Activated naive CD4-positive, alpha-beta T cell treated with anti-CD3 and anti-CD28 coated beads, Interleukin-2, amount 50 U/mL, for 24 hours (primary cell): Measurements from ENCODE around the gene TNFRSF8.

Experiments used
- H3K27ac Mint-ChIP-seq: one replicate; pipeline ENCODE4 v1.8.0; 2021; ENCODE audit warnings: mild to moderate bottlenecking, mixed read lengths
- H3K27me3 Mint-ChIP-seq: one replicate; pipeline ENCODE4 v1.8.0; 2021; ENCODE audit warnings: mixed read lengths
- H3K36me3 Mint-ChIP-seq: one replicate; pipeline ENCODE4 v1.8.0; 2021; ENCODE audit warnings: mixed read lengths
- H3K4me1 Mint-ChIP-seq: one replicate; pipeline ENCODE4 v1.8.0; 2021; ENCODE audit warnings: mixed read lengths
- H3K4me3 Mint-ChIP-seq: one replicate; pipeline ENCODE4 v1.8.0; 2021; ENCODE audit warnings: mild to moderate bottlenecking, mixed read lengths
- H3K9me3 Mint-ChIP-seq: one replicate; pipeline ENCODE4 v1.8.0; 2021; ENCODE audit warnings: mixed read lengths

Gene TNFRSF8

DNA sequence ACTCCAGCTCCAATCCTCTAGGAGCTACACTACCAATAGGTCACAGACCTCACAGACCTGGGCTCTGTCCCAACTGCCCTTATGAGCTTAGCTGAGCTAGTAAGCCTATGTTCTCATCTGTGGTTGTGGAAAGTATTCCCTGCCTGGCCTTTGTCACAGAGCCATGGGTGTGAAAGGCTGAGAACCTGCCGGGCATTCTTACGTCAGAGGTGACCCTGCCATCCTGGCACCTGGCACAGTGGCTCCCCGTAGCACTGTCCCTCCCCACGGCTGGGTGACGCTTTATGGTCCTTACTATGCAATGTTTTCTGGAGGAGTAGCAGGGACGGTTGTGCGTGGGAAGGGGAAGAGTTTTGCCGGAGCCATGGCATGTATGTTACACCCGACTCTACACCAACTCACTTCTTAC is 107.2 kb downstream of the TNFRSF8 start:
- Mint-ChIP-seq H3K4me1 (peaks cover 81% of the 10 kb centered on the region), H3K9me3 (peaks cover 6% of the 10 kb centered on the region), H3K27me3 (no peaks in the 10 kb centered on the region), H3K36me3 (peaks cover 18% of the 10 kb centered on the region), H3K4me3 (peak overlapping the region; percentile 99), H3K27ac (peak overlapping the region; percentile 47)

DNA sequence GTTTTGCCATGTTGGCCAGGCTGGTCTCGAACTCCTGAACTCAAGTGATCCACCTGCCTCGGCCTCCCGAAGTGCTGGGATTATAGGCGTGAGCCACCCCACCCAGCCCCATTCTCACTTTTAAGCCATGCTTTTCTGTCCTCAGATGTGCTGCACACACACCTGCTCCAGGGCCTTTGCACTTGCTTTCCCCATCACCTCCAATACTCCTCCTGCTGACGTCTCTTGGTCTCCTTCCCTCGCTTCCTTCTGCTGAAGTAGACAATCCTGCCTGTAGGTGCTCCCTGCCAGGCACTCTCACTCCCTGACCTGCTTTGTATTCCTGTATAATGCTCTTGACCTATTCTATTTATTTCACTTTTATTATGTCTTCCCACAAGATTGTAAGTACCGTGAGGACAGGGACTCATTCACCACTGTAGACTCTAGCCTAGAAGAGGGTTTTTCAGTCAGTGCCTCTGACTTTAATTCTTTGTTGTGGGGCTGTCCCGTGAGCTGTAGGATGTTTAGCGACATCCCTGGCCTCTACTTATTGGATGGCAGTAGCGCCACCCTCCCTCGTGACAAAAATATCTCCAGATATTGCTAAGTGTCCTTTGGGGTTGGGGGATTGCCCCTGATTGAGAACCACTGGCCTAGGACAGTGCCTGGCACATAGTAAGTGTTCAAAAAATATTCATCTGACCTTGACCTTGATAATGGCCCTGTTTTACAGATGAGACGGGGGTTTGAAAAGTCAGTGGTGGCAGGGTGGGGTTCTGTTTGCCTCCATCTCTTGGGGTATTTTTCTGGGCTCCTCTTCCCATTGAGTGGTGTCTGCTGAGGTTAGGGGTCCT is 108.3 kb downstream of the TNFRSF8 start:
- Mint-ChIP-seq H3K4me1 (peaks cover 84% of the 10 kb centered on the region), H3K36me3 (peaks cover 20% of the 10 kb centered on the region), H3K27me3 (no peaks in the 10 kb centered on the region), H3K27ac (peak overlapping the region; percentile 98), H3K4me3 (peak overlapping the region; percentile 76), H3K9me3 (peaks cover 6% of the 10 kb centered on the region)

DNA sequence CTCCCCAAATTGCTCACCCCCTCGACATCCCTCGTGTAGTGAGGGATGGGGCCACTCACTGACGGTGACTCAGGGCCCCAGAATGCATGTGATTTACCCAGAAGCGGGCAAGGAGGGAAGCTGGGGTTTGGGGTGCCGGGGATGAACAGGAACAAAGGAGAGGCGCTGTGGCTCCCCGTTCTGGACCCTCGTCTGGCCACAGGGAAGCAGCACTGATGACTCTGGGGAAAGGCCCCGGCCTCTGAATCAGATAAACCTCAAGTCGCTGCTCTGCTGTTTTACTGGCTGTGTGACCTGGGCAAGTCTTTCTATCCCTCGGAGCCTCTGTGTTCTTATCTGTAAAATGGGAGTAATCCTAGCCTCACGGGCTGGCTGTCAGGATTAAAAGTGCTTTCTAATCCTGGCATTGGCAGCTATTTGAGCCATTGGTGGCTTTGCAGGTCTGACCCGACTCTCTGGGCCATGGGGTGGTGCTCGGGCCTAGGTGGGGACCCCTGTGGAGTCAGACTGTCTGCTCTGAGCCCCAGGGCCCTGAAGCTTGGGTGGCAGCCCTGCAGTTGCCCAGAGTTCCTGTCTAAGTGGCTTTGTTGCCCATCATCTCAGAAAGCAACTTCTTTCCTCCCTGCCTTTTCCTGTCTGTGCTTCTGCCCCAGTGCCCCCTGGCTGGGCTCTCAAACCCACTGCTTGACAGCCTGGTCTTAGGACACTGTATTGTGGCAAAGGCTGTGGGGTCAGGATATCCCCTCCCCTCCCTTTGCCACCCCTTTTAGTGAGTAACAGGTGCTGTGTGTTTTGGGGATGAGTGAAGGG is 109.1 kb downstream of the TNFRSF8 start:
- no peaks in the 10 kb centered on the region for H3K27me3 Mint-ChIP-seq
- peak overlapping the region; percentile 98 for H3K27ac Mint-ChIP-seq
- H3K4me1 Mint-ChIP-seq = peaks cover 89% of the 10 kb centered on the region
- H3K36me3 Mint-ChIP-seq = peaks cover 20% of the 10 kb centered on the region
- H3K4me3 Mint-ChIP-seq = peak overlapping the region; percentile 87
- H3K9me3 Mint-ChIP-seq = peaks cover 6% of the 10 kb centered on the region

DNA sequence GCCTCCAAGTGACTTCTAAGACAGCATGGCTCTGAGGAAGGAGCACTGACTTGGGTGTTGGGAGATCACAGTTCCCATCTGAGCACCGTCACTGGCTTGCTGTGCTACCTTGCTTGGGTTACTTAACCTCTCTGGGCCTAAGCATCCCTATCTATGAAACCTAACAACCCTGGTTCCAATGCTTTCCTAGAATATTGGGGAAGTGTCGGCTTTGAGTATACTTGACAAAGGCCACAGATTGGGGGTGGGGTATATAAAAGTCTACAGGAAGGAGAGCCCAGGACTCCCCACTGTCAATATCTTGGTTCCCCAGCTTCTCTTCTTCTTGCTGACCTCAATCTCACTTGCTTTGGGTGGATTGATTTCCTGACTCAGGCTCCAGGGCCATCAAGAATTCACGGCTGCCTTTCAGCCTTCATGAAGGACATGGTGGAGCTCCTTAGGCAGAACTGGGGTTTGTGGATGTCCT is 110.0 kb downstream of the TNFRSF8 start:
- Mint-ChIP-seq H3K27me3 (no peaks in the 10 kb centered on the region), H3K27ac (peak overlapping the region; percentile 98), H3K36me3 (peaks cover 15% of the 10 kb centered on the region), H3K4me3 (peak overlapping the region; percentile 87), H3K9me3 (peaks cover 6% of the 10 kb centered on the region), H3K4me1 (peaks cover 90% of the 10 kb centered on the region)

DNA sequence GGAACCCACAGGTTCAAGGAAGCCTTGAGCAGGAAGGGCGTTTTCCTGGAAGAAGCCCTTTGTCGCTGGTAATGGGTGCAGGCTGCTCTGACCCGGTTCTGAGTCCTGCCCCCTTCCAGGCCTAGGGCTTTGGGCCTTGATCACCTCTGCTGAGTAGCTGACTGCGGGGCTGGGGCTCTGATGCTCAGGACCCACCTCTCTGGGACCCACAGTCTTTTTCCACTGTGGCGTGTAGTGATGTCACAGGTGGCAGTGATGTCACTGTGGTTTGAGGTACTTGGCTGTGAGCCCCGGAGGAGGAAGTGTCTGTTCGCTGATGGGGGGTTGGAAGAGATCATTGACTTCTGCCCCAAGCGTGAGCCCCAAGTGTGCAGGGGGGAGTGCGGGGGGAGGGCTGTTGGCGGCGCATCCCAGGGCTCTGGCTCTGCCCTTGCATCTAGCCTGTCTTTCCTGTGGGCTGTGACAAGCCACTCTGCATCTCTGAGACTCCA is 110.6 kb downstream of the TNFRSF8 start:
- peaks cover 6% of the 10 kb centered on the region for H3K9me3 Mint-ChIP-seq
- H3K4me1 Mint-ChIP-seq = peaks cover 93% of the 10 kb centered on the region
- peak overlapping the region; percentile 98 for H3K27ac Mint-ChIP-seq
- no peaks in the 10 kb centered on the region for H3K27me3 Mint-ChIP-seq
- H3K36me3 Mint-ChIP-seq = peaks cover 15% of the 10 kb centered on the region
- peak overlapping the region; percentile 87 for H3K4me3 Mint-ChIP-seq

DNA sequence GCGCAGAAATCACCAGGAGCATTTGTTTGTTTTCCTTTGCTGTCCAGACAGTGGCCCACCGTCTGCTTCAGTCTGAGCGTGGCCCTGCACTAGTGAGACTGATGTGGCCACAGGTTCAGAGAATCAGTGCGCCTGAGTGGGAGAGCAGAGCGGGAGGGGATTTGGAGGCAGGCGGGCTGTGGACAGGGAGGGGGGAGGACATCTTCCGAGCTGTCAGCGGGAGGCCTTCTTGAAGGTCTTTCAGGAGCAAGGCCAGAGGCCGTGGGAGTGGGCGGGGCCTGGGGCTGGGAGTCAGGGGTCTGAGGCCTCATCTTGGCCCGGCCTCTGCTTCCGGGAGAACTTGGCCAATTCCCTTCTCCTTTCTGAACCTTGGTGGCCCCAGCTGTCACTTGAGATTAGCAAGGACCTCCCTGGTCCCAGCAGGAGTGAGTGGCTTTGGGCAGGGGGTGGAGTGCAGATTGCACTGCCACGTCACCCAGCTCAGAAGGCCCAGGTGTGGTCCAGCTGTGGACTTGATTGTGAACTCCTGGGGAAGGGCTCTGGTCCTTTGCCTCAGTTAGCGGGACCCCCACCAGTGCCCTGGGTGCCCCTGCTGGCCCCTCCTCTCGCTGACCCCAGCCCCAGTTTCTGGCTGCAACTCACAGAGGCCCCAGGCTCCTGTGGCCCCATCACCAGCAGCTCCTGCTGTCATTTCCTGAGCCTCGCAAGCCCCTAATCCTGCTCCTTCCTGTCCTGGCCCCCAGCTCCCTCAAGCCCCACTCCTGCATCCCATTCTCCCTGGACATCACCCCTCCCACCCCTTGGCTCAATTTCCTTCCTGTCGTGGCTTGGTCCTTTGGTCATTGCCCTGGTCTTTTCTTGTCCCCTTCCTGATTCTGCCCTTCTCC is 112.1 kb downstream of the TNFRSF8 start:
- H3K36me3 Mint-ChIP-seq = peaks cover 9% of the 10 kb centered on the region
- H3K27ac Mint-ChIP-seq = peak overlapping the region; percentile 98
- peaks cover 6% of the 10 kb centered on the region for H3K9me3 Mint-ChIP-seq
- H3K4me1 Mint-ChIP-seq = peaks cover 92% of the 10 kb centered on the region
- no peaks in the 10 kb centered on the region for H3K27me3 Mint-ChIP-seq
- H3K4me3 Mint-ChIP-seq = peak overlapping the region; percentile 87

DNA sequence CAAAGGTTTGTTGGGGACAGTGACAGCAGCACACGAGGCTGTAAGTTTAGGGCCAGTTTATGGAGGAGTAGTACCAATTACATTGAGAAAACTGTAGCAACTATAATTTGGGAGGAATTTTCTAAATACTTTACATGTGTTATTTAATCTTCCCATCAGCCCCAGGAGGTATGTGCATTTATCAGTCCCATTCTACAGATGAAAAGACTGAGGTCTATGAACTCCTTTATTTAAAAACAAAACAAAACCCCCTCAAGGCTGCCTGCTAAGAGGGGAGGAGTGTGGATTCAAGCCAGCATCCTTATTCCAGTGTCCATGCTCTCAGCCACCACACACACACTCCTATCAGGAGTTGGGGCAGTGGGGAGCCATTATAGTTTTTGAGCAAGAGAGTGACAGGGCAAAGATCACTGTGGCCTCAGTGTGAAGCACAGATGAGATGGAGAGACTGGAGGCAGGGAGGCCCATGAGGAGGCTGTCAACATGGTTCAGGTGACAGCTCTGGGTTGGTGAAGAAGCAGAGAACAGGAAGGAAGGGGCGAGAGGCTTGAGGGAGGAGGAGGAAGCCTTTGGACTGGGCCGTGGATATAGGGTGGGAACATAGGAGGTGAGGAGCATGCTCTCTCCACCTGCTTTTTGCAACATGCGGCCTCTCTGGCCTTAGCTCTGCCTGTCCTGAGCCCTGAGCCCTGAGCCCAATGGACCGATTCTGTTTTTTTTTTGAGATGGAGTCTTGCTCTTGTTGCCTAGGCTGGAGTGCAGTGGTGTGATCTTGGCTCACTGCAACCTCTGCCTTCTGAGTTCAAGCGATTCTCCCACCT is 113.4 kb downstream of the TNFRSF8 start:
- H3K36me3 Mint-ChIP-seq = peaks cover 6% of the 10 kb centered on the region
- H3K4me1 Mint-ChIP-seq = peaks cover 81% of the 10 kb centered on the region
- peak overlapping the region; percentile 85 for H3K27ac Mint-ChIP-seq
- no peaks in the 10 kb centered on the region for H3K27me3 Mint-ChIP-seq
- peak overlapping the region; percentile 79 for H3K4me3 Mint-ChIP-seq
- H3K9me3 Mint-ChIP-seq = peaks cover 1% of the 10 kb centered on the region

DNA sequence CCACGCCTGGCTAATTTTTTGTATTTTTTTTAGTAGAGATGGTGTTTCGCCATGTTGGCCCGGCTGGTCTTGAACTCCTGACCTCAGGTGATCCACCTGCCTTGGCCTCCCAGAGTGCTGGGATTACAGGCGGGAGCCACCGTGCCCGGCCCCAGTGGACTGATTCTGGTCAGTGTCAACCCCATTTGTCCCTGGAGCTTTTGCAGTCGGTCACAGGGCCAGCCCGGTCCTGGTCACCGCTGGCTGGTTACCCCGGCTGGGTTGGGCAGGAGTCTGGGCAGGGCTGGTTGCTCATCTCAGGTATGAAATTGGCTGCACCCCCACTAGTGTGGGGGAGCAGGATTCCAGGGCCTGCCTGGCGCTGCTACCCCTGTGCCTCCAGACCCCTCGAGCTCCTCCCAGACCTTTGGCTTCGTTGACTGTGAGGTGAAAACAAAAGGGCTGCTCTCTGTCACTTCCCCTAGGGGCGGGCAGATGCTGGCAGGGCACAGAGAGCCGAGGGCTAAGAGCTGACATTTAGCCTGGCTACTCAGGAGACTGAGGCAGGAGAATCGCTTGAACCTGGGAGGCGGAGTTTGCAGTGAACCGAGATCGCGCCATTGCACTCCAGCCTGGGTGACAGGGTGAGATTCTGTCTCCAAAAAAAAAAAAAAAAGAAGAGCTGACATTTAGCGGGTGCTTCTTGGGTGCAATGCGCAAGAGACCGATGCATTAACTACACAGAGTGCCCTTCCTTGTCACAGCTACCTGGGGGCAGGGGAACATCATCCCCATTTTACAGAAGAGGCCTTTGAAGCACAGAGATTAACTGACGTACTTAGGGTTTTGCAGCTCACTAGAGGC is 114.3 kb downstream of the TNFRSF8 start:
- Mint-ChIP-seq H3K27me3 (no peaks in the 10 kb centered on the region), H3K36me3 (peaks cover 4% of the 10 kb centered on the region), H3K4me3 (peak overlapping the region; percentile 86), H3K4me1 (peaks cover 81% of the 10 kb centered on the region), H3K9me3 (no peaks in the 10 kb centered on the region), H3K27ac (peak overlapping the region; percentile 99)

DNA sequence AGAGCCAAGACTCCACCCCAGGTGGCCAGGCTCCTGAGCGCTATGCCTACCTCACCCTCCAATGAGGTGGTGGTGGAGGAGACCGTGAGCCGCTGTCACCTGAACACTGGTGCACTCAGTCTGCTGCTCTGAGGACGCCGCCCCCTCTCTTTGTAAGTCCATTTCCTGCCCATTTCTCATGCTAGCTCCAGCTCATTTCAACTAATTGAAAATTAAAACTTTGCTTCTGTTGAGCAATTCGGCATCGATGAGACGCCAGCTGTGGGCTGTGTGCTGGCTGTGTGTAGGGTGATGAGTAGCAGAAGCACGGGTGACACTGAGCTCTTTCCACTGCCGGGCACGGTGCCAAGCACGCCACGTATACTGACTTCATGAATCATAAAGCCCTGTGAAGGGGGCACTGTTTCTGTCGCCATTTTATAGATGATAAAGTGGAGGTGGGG is 114.9 kb downstream of the TNFRSF8 start:
- Mint-ChIP-seq H3K27me3 (no peaks in the 10 kb centered on the region), H3K9me3 (no peaks in the 10 kb centered on the region), H3K36me3 (peaks cover 4% of the 10 kb centered on the region), H3K27ac (peak overlapping the region; percentile 99), H3K4me3 (peak overlapping the region; percentile 86), H3K4me1 (peaks cover 81% of the 10 kb centered on the region)

DNA sequence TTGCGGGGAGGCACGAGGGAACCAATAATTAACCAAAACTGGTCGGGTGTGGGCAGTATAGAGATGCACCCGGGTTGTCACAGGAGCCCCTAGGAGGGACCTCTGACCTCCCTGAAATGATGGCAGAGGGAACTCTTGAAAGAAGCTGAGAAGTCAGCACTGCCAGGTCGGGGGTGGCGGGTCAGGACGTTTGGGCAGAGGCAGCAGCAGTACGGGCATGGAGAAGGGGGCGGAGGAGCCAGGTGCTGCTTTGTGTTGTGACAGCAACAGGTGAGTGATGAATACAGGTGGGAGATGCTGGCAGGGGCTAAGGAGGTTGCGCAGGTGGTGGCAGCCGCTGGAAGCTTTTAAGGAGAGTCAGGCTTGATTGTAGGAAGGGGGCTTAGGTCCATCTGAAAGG is 115.4 kb downstream of the TNFRSF8 start:
- Mint-ChIP-seq H3K36me3 (peaks cover 4% of the 10 kb centered on the region), H3K4me3 (peak overlapping the region; percentile 86)

DNA sequence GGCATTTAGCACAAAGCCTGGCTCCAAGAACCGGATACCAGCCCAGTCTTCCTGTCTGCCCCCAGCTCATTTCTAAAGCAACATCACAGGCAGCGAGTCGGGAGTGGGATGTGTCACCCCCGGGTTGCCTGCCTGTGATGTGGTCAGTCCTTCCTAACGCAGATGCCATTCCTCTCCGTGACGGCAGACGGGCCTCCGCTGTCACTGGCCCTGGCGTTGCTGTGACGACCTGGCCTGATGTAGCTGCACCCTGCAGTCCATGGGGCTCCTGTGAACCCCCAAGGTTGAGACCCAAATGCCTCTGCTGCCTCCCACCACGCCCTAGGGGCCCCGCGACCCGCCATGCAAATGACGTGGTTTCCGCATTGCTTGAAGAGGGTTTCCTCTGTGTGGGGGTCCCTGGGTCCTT is 116.0 kb downstream of the TNFRSF8 start:
- H3K4me1 Mint-ChIP-seq = peaks cover 81% of the 10 kb centered on the region
- peak overlapping the region; percentile 99 for H3K27ac Mint-ChIP-seq
- peaks cover 2% of the 10 kb centered on the region for H3K36me3 Mint-ChIP-seq
- peak overlapping the region; percentile 86 for H3K4me3 Mint-ChIP-seq
- H3K9me3 Mint-ChIP-seq = no peaks in the 10 kb centered on the region
- H3K27me3 Mint-ChIP-seq = no peaks in the 10 kb centered on the region

More for the DNA sequence above, 115.4 kb downstream of the TNFRSF8 start:
- H3K27ac Mint-ChIP-seq = peak overlapping the region; percentile 99
- H3K27me3 Mint-ChIP-seq = no peaks in the 10 kb centered on the region
- peaks cover 81% of the 10 kb centered on the region for H3K4me1 Mint-ChIP-seq
- H3K9me3 Mint-ChIP-seq = no peaks in the 10 kb centered on the region

DNA sequence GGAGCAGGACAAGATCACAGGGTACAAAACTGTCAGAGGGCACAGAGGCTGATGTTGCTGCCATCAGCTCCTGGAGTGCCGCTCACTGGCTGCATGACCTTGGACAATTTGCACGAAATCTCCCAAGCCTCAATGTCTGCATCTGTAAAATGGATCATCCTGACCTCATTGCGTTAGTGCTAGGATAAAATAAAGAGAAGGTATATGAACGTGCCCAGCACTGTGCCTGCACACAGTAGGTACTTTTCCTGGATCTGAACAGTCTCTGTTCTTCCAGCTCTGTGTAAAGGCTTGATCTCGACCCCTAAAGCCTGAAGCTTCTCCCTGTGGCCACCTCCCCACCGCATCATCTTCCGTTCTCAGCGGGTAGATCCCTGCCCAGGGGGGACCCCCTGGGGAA is 116.6 kb downstream of the TNFRSF8 start:
- Mint-ChIP-seq H3K4me3 (peak overlapping the region; percentile 86), H3K9me3 (no peaks in the 10 kb centered on the region), H3K36me3 (peaks cover 2% of the 10 kb centered on the region), H3K27ac (peak overlapping the region; percentile 99), H3K27me3 (no peaks in the 10 kb centered on the region), H3K4me1 (peaks cover 78% of the 10 kb centered on the region)

DNA sequence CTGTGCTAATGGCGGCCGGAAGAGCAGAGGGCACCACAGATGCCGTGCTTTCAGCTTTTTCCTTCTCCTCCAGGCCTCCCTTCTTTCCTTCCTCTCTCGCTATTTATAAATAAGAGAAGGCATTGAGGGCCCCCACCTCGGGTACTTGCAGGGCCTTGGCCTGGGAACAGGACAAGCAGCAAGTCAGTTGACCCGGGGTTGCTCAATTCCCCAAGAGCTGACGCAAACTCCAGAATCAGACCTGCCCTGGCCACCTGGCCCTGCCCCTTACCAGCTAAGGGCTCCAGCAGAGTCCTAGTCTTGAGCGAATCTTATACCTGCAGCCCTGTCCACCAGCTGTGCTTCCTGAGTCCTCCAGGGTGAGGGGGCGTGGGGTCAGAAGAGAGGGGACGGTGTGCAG is 117.2 kb downstream of the TNFRSF8 start:
- H3K27me3 Mint-ChIP-seq = no peaks in the 10 kb centered on the region
- peaks cover 78% of the 10 kb centered on the region for H3K4me1 Mint-ChIP-seq
- no peaks in the 10 kb centered on the region for H3K9me3 Mint-ChIP-seq
- peaks cover 2% of the 10 kb centered on the region for H3K36me3 Mint-ChIP-seq
- H3K4me3 Mint-ChIP-seq = no peak overlapping the region
- H3K27ac Mint-ChIP-seq = peak overlapping the region; percentile 62
